Pons (tissue), 1 donor: ENCODE data around the gene SLC4A2.

ENCODE experiments used
- DNase-seq: peaks from one replicate; pipeline ENCODE4 v3.0.0-alpha.2; 2016; ENCODE audit warnings: low spot score

SLC4A2 gene

DNA sequence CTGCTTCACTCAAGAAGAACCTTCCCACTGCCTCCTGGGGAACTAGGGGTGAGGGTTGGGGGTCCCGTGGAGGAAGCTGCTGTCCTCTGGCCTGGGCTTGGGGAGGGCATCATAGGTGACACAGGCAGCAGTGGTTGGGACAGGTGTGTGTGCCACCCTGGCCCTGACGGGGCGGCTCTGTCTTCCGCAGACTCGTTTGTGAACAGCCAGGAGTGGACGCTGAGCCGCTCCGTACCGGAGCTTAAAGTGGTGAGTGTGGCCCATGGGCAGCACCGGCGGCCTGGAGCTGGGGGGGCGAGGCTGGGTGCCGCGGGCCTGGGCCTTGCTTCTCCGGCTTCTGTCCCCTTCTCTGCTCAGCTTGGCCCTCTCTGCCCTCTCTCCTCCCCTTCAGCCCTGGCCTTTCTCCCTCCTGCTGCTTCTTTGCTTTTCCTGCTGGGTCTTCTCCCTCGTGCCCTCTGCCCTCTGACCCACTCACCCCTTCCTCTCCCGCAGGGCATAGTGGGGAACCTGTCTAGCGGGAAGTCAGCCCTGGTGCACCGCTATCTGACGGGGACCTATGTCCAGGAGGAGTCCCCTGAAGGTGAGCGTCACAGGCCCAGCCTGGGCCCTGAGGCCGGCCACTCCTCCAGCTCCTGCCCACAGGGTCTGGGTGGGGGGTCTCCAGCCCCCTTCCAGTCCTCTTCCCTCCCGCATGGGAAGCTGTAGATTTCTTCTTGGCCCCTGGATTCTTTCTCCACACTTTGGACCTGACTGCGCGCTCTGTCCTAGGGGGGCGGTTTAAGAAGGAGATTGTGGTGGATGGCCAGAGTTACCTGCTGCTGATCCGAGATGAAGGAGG lies 57.4 kb downstream of the SLC4A2 start:
- DNase-seq = no peak

DNA sequence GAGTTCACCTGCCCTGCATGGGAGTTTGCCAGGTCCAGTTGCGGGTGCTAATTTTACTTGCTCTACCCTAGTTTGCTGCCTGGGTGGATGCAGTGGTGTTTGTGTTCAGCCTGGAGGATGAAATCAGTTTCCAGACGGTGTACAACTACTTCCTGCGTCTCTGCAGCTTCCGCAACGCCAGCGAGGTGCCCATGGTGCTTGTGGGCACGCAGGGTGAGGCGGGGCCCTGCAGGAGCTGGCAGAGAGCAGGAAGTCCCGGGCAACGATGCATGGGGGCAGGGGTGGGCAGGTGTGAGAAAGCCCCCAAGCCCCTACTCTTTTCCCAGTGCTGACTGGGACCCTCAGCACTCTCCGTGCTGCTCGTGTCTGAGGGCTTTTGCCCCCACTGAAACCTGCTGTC lies 58.2 kb downstream of the SLC4A2 start:
- no peak for DNase-seq

DNA sequence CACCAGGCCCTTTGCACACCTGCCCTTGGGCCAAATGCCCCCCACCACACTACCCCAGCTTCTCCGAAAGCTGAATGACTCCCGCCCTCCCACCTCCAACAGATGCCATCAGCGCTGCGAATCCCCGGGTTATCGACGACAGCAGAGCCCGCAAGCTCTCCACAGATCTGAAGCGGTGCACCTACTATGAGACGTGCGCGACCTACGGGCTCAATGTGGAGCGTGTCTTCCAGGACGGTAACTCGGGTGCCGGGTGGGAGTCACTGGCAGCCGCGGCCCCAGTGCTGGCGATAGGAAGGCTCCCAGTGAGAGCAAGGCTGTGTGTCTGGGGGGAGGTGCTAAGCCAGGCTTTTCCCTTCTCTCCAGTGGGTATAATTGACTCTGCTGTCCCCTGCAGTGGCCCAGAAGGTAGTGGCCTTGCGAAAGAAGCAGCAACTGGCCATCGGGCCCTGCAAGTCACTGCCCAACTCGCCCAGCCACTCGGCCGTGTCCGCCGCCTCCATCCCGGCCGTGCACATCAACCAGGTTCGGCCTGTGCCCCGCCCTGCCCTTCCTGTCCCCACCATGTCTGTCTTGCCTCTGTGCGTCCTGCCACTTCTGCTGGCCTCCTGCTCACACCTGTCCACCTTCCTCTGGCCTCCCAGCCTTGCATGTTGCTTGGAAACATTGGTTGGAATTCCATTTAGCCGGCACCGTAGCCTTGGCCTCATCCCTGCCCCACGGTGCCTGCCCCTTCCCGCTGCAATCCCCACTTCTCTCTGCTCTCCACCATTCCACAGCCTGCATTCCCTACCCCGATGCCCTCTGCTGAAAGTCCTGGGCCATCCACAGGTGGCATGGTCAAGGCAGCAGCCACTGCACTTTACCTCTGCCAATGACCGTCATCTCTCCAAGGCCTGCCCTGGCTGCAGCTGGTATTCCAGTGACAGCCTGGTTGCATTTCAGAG lies 59.0 kb downstream of the SLC4A2 start:
- DNase-seq = no peak

DNA sequence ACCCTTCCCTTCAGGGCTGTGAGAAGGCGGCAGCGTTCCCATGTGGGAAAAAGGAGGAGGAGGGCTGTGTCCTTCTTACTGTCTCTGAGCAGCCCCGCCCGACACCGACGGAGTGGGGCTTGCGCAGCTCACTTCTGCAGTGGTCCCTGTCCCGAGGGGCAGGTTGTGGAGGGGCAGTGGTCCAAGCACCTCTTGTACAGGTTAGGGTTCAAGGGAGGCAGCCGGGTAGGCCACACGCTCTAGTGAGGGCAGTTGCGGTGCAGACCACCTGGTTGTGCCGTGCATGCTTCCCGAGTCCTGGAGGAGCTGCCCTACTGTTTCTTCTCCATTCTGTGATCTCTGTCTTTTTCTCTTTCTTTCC lies 59.6 kb downstream of the SLC4A2 start:
- DNase-seq = no peak

DNA sequence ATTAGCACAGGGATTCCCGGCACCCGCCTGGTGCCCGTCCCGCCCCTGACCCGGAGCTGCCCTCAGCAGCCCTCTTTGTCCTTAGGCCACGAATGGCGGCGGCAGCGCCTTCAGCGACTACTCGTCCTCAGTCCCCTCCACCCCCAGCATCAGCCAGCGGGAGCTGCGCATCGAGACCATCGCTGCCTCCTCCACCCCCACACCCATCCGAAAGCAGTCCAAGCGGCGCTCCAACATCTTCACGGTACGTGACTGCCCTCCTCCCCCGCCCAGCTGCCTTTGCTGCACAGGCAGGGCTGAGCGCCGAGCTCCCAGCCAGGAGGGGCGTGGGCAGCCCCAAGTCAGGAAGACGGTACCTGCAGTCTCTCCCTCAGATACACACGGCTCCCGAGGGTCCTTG lies 60.5 kb downstream of the SLC4A2 start:
- no peak for DNase-seq

DNA sequence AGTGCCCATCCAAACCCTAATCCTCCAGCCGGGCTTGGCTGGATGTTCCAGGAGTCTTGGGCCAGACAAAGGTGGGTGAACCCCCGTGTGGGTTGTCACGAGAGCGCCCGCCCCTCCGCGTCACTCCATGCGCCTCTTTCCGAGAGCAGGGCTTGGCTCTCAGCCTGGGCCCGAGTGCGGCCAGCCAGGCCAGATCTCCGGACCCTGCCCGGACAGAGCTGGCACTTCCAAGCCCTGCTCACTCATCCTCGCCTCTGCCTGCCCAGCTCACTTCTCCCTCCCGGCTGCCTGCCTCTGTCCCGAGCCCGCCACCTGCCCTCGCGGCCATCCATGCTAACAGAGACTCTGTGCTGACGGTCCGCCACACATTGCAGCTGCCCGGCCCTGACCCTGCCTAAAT lies 61.5 kb downstream of the SLC4A2 start:
- DNase-seq = peak; percentile 32

DNA sequence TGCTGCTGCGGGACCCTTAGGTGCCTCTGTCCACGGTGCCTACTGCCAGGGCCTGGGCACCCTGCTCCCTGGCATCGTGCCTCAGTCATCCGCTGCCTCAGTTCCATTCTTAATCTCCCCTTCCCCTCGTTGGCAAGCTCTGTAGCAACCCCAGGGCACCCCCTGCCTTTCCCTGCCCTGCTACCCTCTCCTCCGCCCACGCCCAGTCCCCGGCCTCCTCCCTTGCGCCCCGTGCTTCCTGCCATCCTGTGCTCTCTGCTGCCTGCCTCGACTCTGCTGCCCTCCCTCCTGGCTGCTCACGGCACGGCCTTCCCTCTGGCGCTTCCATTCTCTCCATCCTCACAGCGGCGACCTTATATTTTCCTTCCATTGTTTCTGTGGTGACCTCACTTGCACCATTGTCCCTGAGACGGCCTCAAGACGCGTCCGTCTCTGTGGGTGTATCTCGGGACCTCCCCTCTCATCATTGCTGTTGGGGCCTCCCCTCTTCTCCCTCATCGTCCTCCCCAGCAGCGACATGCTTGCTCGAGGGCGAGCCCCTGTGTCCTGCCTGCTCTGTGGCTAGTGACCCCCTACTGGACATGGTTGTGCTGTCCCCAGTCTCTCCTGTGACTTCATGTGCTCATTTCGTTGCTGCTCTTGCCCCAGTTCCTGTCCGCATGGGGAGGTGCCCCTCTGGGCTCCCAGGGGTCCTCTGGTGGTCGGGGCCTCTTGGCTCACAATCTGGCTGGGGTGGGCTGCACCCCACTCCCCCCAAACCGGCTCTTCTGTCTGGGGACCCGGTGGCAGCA lies 62.2 kb downstream of the SLC4A2 start:
- DNase-seq = no peak

DNA sequence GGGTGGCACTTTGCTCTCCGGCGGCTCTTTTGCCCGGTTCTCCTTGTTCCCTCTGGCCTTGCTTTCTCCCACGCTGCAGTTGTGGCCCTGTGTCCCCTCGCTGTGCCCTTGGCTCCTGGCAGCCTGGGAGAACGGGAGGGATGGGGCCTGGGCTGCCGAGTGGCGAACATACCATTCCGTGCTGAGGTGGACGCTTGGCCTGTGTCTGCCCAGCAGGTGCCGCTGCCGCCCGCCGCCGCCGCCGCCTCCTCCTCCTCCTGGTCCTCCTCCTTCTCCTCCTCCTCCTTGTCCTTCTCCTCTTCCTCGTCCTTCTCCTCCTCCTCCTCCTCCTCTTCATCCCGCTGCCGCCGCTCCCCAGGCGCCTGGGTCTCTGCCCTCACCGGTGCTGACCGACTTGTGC lies 62.9 kb downstream of the SLC4A2 start:
- no peak for DNase-seq

DNA sequence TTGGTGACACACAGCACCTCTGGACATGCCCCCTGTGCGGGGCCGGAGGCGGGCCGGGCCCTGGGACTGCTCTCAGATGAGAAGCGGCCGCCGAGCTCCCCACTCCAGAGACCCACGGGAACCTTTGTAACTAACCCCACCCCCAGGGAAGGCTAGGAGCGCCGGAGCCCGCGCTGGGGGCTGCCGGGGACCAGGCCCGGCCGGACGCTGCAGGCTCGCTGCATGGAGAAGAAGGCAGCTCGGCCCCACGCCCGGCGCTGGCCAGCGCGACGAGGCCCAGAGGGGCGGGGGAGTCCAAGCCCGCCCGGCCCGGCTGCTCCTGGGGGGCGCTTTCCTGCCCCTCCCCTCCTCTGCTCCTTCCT lies 63.4 kb downstream of the SLC4A2 start:
- DNase-seq = no peak

DNA sequence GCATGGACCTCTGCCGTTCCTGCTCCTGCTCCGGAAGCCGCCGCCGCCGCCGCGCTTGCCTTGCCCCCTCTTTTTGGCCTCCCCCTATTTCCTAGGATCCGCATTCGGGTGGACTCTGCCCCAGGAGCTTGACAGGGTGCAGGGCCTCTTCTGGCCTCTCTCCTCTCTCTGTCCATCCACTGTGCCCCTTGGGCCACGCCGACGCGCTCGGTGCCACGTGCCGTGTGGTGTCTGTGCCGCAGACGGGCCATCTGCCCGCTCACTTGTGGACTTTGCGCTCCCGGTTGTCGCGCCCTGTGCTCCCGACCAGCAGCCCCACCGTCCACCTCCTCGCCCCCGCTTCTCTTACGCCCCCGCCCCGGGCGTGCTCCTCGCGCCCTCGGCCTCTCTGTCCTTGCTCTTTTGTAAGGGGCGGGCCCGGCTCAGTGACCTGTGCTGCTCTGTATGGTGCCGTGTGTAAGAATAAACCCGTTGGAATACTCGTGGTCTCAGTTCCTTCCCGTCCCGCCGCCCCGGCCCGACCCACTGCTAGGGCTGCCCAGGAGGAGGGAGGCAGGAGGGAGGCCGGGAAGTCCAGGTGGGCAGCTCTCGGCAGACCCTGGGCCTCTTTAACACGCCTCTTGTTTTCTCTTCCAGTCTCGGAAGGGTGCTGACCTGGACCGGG lies 63.9 kb downstream of the SLC4A2 start:
- no peak for DNase-seq

DNA sequence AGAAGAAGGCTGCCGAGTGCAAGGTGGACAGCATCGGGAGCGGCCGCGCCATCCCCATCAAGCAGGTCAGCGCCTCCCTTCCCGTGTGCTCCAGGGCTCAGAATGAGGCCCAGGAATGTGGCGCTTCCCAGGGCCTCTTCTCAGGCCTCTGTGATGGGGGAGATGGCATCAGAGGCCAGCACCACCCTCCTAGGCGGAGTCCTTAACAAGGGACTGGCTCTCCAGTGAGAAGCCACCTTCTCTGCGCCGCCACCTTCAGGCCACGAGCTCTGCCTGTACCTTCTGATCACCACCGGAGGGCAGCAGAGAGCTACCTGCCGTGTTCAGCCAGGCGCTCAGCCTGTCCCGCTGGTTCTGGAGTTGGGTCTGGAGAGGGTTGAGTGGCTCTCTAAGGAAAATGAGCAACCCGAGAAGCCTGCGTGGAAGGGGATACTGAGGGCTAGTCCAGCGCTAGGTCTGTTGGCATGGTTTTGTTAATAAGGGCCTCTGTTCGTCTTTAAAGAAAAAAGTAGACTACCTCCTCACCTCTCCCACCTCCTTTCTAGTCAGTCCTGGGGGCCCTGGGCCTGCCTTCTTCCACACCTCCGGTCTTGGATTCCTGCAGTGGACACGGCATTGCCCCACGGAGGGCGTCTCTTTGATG lies 64.6 kb downstream of the SLC4A2 start:
- peak; percentile 74 for DNase-seq

DNA sequence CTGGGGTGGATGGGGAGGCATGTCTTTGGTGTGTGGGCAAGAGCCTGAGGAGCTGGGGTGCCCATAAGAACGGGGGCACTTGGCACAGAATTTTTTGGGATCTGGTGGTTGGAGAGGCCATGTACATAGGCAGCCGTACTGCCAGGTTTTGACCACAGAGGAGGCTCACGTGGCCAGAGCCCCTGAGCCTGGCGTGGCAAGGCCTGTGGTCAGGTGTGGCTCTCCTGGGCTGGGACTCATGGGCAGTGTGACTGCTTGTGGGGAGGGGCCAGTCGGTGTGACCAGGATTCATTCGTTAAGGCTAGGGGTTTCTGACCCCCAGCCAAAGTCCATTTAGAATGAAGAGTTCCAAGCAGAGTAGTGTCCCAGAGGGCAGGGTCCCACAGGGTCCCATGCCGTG lies 65.1 kb downstream of the SLC4A2 start:
- no peak for DNase-seq

DNA sequence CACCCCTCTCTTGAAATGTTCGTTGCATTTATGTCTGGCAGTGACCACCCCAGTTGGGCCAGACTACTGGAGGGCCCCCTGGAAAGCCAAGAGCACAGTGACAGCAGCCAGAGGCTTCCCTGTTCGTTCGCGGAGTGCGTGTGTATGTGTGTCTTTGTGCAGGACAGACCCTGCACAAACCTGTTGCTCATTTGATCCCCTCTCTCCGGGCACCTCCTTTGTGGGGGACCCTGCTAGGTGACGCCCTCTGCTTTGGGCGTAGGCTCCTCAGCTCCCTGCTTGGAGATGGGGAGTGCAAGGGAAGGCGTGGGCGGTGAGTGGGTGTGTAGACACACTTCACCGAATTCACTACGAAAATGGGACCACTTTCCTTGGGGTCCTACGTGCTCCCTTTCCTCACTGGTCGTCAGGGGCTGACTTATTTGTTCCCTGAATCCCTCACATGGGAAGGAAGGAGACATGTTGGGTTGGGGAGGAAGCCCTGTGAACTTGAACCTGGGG lies 65.6 kb downstream of the SLC4A2 start:
- no peak for DNase-seq

DNA sequence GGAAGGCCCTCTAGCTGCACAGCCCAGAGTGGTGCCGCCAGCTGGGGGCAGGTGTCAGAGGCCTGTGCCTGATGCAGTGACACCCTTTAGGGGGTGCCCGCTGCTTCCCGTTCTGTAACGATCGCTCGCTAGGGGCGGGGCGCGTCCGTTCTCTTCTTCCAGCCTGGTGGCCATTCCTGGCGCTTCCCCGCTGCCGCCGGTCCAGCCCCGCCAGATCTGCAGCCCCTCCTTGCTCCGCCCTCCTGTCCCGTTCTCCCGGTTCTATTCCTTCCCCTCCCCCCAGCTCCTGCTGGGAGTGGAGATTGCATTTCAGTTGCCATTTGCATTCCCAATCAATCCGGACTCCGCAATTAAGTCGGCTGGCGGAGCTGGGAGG lies 66.1 kb downstream of the SLC4A2 start:
- DNase-seq = no peak

DNA sequence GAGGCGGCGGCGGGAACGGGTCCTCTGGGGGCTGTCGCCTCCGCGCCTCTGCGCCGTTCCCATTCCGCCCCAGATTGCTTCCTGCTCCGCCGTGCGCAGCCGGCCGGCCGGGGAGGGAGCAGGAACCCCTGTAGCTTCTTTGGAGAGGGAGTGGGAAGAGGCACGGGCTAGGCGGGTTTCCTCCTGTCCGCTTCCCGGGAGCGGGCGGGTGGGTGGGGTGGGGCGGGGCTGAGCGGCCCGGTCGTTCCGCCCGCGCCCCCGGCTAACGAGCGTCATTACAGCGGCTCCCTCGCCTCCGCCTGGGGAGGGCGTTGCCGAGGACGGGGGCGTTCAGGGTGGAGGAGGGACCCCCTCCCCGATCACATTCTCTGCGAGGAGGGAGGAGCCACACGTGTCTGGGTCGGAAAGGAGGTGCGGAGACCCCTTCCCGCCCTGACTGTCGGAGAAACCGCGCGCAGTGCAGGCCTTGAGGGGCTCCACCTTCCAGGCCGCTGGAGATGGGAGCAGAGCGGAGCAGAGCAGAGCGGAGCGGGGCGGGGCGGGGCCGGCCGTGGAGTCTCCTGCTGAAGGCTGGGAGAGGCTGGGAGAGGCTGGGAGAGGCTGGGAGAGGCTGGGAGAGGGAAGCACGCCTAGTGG lies 66.6 kb downstream of the SLC4A2 start:
- DNase-seq = no peak
